DOHH2 (cell line): ENCODE data around the gene KCNQ1.

Experiments
- EZH2phosphoT487 ChIP-seq: fragments of 200-600 bp; sonication (generic); IDR thresholded peaks from 2 replicates; pipeline ENCODE4 v1.6.1; 2017; ENCODE audit warnings: borderline replicate concordance, mild to moderate bottlenecking, antibody characterized with exemption, low read length, moderate library complexity, mixed read lengths
- TF ChIP-seq, protein P1 (sequence below): fragments of 200-600 bp; sonication (generic); IDR thresholded peaks from one replicate; pipeline ENCODE4 v1.5.1; 2014; ENCODE audit warnings: antibody characterized with exemption, mild to moderate bottlenecking, low read depth, low read length; ENCODE audit not compliant: poor library complexity, severe bottlenecking

DNA sequence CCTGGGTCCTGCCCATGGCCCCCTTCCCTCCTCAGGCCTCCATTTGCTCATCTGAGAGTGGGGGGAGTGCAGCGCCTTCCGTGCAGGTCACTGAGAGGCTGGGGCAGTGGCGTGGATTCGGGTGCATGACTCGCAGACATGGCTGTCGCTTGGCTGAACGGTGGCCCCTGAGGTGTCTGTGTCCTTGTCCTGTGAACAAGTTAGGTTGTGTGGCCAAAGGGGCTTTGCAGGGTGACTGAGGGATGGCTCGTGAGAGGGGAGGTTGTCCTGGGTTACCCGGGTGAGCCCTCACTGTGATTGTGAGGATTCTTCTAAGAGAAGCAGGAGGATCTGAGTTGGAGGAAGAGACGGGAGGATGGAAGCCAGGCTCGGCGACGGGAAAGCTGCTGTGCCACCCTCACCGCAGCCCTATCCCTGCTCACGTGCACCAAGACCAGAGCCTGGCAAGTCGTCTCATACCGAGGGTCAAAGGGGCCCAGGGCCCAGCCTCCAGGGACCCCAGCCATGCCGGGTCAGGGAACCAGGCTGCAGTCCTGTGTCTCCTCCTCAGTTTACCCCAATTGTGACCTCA is 79.1 kb downstream of the KCNQ1 start:
- TF ChIP-seq, protein P1, sequence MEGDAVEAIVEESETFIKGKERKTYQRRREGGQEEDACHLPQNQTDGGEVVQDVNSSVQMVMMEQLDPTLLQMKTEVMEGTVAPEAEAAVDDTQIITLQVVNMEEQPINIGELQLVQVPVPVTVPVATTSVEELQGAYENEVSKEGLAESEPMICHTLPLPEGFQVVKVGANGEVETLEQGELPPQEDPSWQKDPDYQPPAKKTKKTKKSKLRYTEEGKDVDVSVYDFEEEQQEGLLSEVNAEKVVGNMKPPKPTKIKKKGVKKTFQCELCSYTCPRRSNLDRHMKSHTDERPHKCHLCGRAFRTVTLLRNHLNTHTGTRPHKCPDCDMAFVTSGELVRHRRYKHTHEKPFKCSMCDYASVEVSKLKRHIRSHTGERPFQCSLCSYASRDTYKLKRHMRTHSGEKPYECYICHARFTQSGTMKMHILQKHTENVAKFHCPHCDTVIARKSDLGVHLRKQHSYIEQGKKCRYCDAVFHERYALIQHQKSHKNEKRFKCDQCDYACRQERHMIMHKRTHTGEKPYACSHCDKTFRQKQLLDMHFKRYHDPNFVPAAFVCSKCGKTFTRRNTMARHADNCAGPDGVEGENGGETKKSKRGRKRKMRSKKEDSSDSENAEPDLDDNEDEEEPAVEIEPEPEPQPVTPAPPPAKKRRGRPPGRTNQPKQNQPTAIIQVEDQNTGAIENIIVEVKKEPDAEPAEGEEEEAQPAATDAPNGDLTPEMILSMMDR, result no peak
- TF ChIP-seq EZH2phosphoT487, result no peak
